Hepatocyte (in vitro differentiated cells): ENCODE results near the gene NR2C1. TPM values are rescaled to one million over a fixed set of nuclear protein-coding genes. Genes with fewer than 3 reads are reported as not detected.
A peak's percentile ranks its signal among the peaks of the same experiment; 100 is the strongest.
"Not testable (repeated sequence)": the region's sequence is repeated elsewhere in the genome, so short reads cannot be mapped to it uniquely, and the experiment has no call there.

Experiments used
- DNase-seq: peaks from one replicate; pipeline ENCODE4 v3.0.0-alpha.2; 2016; ENCODE audit warnings: low spot score
- H2AFZ ChIP-seq: fragments of 200-600 bp; sonication (generic); 2 replicates; pipeline ENCODE4 v1.6.0; 2016; ENCODE audit warnings: antibody characterized with exemption, mild to moderate bottlenecking
- H3K27ac ChIP-seq: fragments of 200-600 bp; sonication (generic); 2 replicates; pipeline ENCODE4 v1.5.1; 2016; ENCODE audit warnings: mild to moderate bottlenecking
- H3K27me3 ChIP-seq: fragments of 200-600 bp; sonication (generic); 2 replicates; pipeline ENCODE4 v1.6.1; 2016
- H3K36me3 ChIP-seq: fragments of 200-600 bp; sonication (generic); replicated peaks from 2 replicates; pipeline ENCODE4 v1.5.1; 2016; ENCODE audit warnings: low read depth; ENCODE audit not compliant: insufficient read depth
- H3K4me1 ChIP-seq: fragments of 200-600 bp; sonication (generic); 2 replicates; pipeline ENCODE4 v1.5.1; 2016; ENCODE audit warnings: mild to moderate bottlenecking, moderate library complexity; ENCODE audit not compliant: insufficient read depth
- H3K4me2 ChIP-seq: fragments of 200-600 bp; sonication (generic); 2 replicates; pipeline ENCODE4 v1.6.0; 2016
- H3K4me3 ChIP-seq: fragments of 200-600 bp; sonication (generic); 2 replicates; pipeline ENCODE4 v1.5.1; 2016; ENCODE audit warnings: mild to moderate bottlenecking
- H3K79me2 ChIP-seq: fragments of 200-600 bp; sonication (generic); 2 replicates; pipeline ENCODE4 v1.6.0; 2017; ENCODE audit warnings: mild to moderate bottlenecking
- H3K9me2 ChIP-seq: fragments of 200-600 bp; sonication (generic); replicated peaks from 2 replicates; pipeline ENCODE4 v1.6.0; 2017; ENCODE audit warnings: mild to moderate bottlenecking; ENCODE audit not compliant: insufficient read depth
- H3K9me3 ChIP-seq: fragments of 200-600 bp; sonication (generic); 2 replicates; pipeline ENCODE4 v1.5.1; 2016; ENCODE audit warnings: low read depth, mild to moderate bottlenecking
- H4K20me1 ChIP-seq: fragments of 200-600 bp; sonication (generic); 2 replicates; pipeline ENCODE4 v1.6.0; 2016; ENCODE audit warnings: mild to moderate bottlenecking; ENCODE audit not compliant: insufficient read depth, poor library complexity, severe bottlenecking
- CTCF ChIP-seq: fragments of 200-600 bp; sonication (generic); IDR thresholded peaks from 2 replicates; pipeline ENCODE4 v1.5.1; 2016; ENCODE audit warnings: antibody characterized with exemption, mild to moderate bottlenecking; ENCODE audit not compliant: poor library complexity
- EZH2 ChIP-seq: fragments of 200-600 bp; sonication (generic); IDR thresholded peaks from 2 replicates; pipeline ENCODE4 v1.6.1; 2016; ENCODE audit warnings: antibody characterized with exemption, mild to moderate bottlenecking, borderline replicate concordance
- EZH2phosphoT487 ChIP-seq: fragments of 200-600 bp; sonication (generic); IDR thresholded peaks from one replicate; pipeline ENCODE4 v1.6.1; 2018; ENCODE audit warnings: antibody characterized with exemption, mild to moderate bottlenecking, low read depth, moderate library complexity; ENCODE audit not compliant: unreplicated experiment, severe bottlenecking
- WGBS: methylation state at CpG from one replicate; pipeline ENCODE4 v1.1.6; 2016; ENCODE audit warnings: low lambda C conversion rate; ENCODE audit errors: missing lambda C conversion rate; 5-methylcytosine and 5-hydroxymethylcytosine counted together
- polyA plus RNA-seq: library from polyadenylated mRNA; unstranded; fragments of >200 nt; fragmentation: Nextera tagmentation; extraction: Ambion mirVana; gene quantifications from 2 replicates; pipeline ENCODE4 v1.2.1, GENCODE V29; 2016
- total RNA-seq: library from RNA; depleted of rRNA; stranded (reverse); fragments of >200 nt; gene quantifications from 2 replicates; pipeline ENCODE4 v1.2.3, GENCODE V29; 2014

Gene NR2C1
- total and polyA plus RNA-seq, 2 experiments from 2014 or later: 28.4 to 40.6 TPM

GRCh38 chr12:95099270-95099790 is 25.9 kb upstream of the NR2C1 start:
- no peak overlapping the region for H3K4me3 ChIP-seq
- no peaks in the 10 kb centered on the region for H4K20me1 ChIP-seq
- WGBS: 96% methylated on average over 4 of the region's 4 CpGs
- peaks cover 30% of the 10 kb centered on the region for H3K4me1 ChIP-seq
- H3K4me2 ChIP-seq: no peak overlapping the region
- no peak for DNase-seq
- TF ChIP-seq EZH2: no peak
- TF ChIP-seq EZH2phosphoT487: no peak
- TF ChIP-seq CTCF: no peak
- H2AFZ ChIP-seq: no peak overlapping the region
- H3K79me2 ChIP-seq: no peaks in the 10 kb centered on the region
- no peaks in the 10 kb centered on the region for H3K27me3 ChIP-seq
- H3K36me3 ChIP-seq: peaks cover 6% of the 10 kb centered on the region
- H3K27ac ChIP-seq: peak overlapping the region; percentile 80
- H3K9me3 ChIP-seq: no peaks in the 10 kb centered on the region
- H3K9me2 ChIP-seq: no peaks in the 10 kb centered on the region

- Histone ChIP-seq H4K20me1 (no peaks in the 10 kb centered on the region), H3K9me3 (no peaks in the 10 kb centered on the region), H3K4me1 (peaks cover 30% of the 10 kb centered on the region), H3K4me3 (no peak overlapping the region), H3K4me2 (no peak overlapping the region), H3K27me3 (no peaks in the 10 kb centered on the region), H3K9me2 (no peaks in the 10 kb centered on the region), H3K27ac (peak overlapping the region; percentile 44), H3K79me2 (no peaks in the 10 kb centered on the region), H3K36me3 (no peaks in the 10 kb centered on the region), H2AFZ (no peak overlapping the region)
- WGBS: 42% methylated on average over 3 of the region's 3 CpGs
- TF ChIP-seq CTCF (no peak), EZH2 (no peak)
- DNase-seq: no peak
Measured at GRCh38 chr12:95096852-95097251, 23.4 kb upstream of the NR2C1 start.

GRCh38 chr12:95096378-95096777 is 23.0 kb upstream of the NR2C1 start:
- Histone ChIP-seq H3K27me3 (no peaks in the 10 kb centered on the region), H2AFZ (no peak overlapping the region), H3K9me3 (no peaks in the 10 kb centered on the region), H3K4me3 (no peak overlapping the region), H3K4me2 (no peak overlapping the region), H3K27ac (peak overlapping the region; percentile 11), H3K4me1 (peaks cover 30% of the 10 kb centered on the region), H3K36me3 (no peaks in the 10 kb centered on the region), H3K9me2 (no peaks in the 10 kb centered on the region), H4K20me1 (no peaks in the 10 kb centered on the region), H3K79me2 (no peaks in the 10 kb centered on the region)
- WGBS: 93% methylated on average over 2 of the region's 2 CpGs
- no peak for DNase-seq
- TF ChIP-seq EZH2: no peak
- TF ChIP-seq EZH2phosphoT487: no peak
- TF ChIP-seq CTCF: no peak

- H3K9me2 ChIP-seq, H3K4me2 ChIP-seq, H2AFZ ChIP-seq, H4K20me1 ChIP-seq, H3K27ac ChIP-seq, H3K79me2 ChIP-seq, H3K27me3 ChIP-seq, H3K36me3 ChIP-seq, H3K4me3 ChIP-seq, DNase-seq, H3K9me3 ChIP-seq: not testable (repeated sequence)
- WGBS: 89% methylated on average over 2 of the region's 2 CpGs
- H3K4me1 ChIP-seq: peaks cover 30% of the 10 kb centered on the region
Measured at GRCh38 chr12:95095866-95096265, 22.4 kb upstream of the NR2C1 start.
